ENCODE data around the gene GOLGA8O.
"Not testable (repeated sequence)": the region's sequence is repeated elsewhere in the genome, so short reads cannot be mapped to it uniquely, and the experiment has no call there.

GOLGA8O gene

GRCh38 chr15:32455534-32455933 is at the start of gene GOLGA8O:
Gene GOLGA8O, minus strand, starts transcription at chr15:32455634. Its CDS starts 98 bp downstream, at chr15:32455536.
- DNase-seq: not testable (repeated sequence)

- not testable (repeated sequence) for DNase-seq
Observed at GRCh38 chr15:32504152-32504811, 48.8 kb upstream of the GOLGA8O start.

DNA sequence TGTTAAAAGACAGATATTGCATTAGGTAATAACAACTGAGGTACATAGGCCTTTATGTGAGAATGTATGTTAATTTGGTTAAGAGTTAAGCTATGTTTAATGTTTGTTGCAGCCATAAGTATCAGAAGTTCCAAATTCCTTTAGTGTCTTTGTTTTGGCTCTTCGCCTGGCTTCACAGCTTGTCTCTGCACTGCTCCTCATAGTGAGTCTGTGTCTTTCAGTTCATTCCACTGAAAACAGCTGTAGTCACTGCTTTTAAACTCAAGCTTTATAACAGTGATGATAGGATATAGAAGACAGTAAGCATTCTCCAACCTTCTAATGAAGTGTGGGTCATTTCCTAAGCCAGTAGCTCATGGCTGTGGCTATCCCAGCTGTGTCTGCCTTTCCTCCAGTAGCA is 47.5 kb upstream of the GOLGA8O start:
- DNase-seq: not testable (repeated sequence)

DNA sequence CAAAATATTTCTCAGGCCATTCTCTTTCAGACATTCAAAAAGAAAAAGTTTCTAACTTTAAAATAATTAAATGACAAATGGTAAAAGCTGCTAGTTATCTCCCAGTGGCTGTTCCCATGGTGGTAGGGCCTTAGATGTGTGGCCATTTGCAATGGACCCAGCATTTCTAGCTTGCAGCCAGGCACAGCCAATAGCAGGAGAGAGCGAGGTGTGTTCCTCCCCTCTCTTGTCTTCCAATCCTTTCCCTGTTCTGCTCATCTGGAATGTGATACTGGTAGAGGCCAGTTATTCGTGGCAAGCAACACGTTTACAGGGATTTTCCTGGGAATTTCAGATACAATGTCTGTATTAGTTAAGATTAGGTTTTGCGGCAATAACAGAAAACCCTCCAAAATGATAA is 37.3 kb upstream of the GOLGA8O start:
- not testable (repeated sequence) for DNase-seq

GRCh38 chr15:32486474-32486873 is 31.0 kb upstream of the GOLGA8O start:
- DNase-seq: not testable (repeated sequence)

- DNase-seq: not testable (repeated sequence)
Observed at GRCh38 chr15:32483377-32483776, 27.9 kb upstream of the GOLGA8O start.

DNA sequence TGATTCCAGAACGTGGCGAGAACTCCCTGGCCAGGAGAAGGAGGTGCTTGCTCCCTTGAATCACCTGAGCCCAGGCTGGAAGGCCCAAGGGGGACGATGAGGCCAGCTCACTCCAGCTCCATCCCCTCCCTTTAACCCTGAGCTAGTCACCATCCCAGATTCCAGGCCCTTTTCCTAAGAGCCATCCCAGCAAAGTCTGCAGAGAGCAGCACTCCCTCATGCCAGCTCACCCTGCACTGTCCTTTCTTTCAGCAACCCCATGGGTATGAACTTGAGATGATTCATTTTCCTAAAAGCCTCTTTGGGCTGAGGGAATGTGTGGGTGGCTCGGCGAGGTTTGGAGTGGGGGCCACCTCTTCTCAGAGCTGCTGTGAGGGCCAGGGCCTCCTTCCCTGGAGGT is 26.2 kb upstream of the GOLGA8O start:
- DNase-seq: not testable (repeated sequence)

GRCh38 chr15:32468076-32468475 is 12.6 kb upstream of the GOLGA8O start:
- DNase-seq: not testable (repeated sequence)

GRCh38 chr15:32440445-32440977 is 14.9 kb downstream of the GOLGA8O start:
- DNase-seq: not testable (repeated sequence)

- not testable (repeated sequence) for DNase-seq
Observed at GRCh38 chr15:32434102-32434963, 21.1 kb downstream of the GOLGA8O start.

DNA sequence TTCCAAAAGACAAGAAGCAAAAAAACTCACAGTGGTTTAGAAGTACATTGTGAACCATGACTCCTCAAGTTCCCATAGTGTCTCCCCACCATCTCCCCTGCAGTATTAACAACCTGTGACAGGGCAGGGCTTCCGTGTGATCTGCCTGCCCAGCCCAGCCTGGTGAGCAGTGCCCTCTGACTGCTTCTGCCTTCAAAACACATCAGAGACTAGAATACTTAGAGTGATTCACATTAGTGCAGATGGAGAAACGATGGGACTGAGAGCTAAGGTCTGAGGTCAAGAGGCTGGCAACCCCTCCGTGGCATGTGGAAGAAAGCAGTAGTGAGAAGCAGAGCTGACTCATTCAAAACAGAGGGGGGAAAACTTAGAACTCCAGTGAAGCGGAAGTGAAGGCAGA is 27.8 kb downstream of the GOLGA8O start:
- DNase-seq: not testable (repeated sequence)

- not testable (repeated sequence) for DNase-seq
Observed at GRCh38 chr15:32426511-32426910, 28.9 kb downstream of the GOLGA8O start.

DNA sequence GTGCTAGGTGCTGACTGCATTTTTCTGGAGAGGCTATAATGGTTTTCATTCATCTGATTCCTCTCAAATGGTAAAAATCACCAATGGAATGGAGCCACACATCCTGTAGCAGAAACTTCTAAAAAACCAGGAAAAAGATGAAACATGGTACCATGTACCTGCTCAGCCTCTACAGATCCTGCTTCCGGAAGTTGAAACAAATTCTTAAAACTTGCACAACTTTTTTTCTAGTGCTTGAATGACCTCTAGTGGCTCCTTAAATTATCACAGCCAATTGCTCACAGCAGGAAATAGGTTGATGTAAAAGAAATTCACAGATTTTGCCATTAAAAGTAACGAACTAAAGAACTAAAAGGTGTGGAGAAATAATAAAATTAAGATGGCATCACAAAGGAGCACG is 47.5 kb downstream of the GOLGA8O start:
- not testable (repeated sequence) for DNase-seq

- DNase-seq: not testable (repeated sequence)
Observed at GRCh38 chr15:32403192-32403591, 52.2 kb downstream of the GOLGA8O start, which contains the start of gene GOLGA8K. Gene GOLGA8K, minus strand, starts transcription at chr15:32403292. Its CDS starts 98 bp downstream, at chr15:32403194.

DNA sequence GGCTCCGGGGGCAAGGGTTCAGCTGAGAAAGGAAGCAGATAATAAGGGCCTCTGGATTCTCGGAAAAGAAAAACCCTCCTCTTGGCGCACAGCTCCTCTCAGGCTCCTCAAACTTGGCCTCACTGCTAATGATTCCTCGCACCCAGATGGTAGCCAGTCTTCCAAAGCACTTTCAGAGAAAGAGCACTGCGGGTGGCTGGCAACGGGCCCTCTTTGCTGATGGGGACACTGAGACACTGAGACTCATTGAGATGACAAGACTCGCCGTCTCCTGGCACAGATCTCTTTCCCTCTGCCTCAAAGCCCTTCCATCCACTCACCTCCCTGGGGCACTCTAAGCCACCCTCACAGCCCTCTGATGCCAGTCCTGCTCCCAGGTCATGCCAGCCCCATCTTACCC is 58.9 kb downstream of the GOLGA8O start:
- DNase-seq: not testable (repeated sequence)

Data from stimulated activated CD4-positive, alpha-beta T cell treated with anti-CD3 and anti-CD28 coated beads, Interleukin-1b, Interleukin-23, amount 100 ng/mL, for 48 hours (primary cell).